H1 (cell line): ENCODE data around the gene PLTP. TPM values are rescaled to one million over a fixed set of nuclear protein-coding genes. Genes with fewer than 3 reads are reported as not detected.

Experiments used
- CTCF ChIA-PET: fragments of 300-600 bp; sonication (Branson Sonifier 250); formaldehyde crosslinking; loops from one replicate; lab custom pipeline; 2021; ENCODE audit not compliant: partially characterized antibody; lab: Charles Lee
- POLR2A ChIA-PET: fragments of 300-600 bp; sonication (Branson Sonifier 250); formaldehyde crosslinking; loops from one replicate; lab custom pipeline; 2021; ENCODE audit warnings: inconsistent platforms; ENCODE audit not compliant: partially characterized antibody; lab: Charles Lee
- DNase-seq, 2 experiments: peaks; one replicate each; pipeline versions ENCODE4 v3.0.0 to v3.0.0-alpha.2; 2010 to 2022; ENCODE audit warnings: low spot score in 2 of 2, low read depth in 1 of 2, mixed read lengths in 1 of 2
- FAIRE-seq: peaks from 2 replicates; lab custom pipeline; 2011; peaks lifted over from hg19 to GRCh38; lab: Jason Lieb, UNC
- H2AFZ ChIP-seq: 2 replicates; pipeline ENCODE4 v1.8.1; 2012; ENCODE audit warnings: low read length, inconsistent platforms
- H2AK5ac ChIP-seq: 2 replicates; pipeline ENCODE4 v1.6.1; 2013; ENCODE audit warnings: low read depth, low read length
- H2BK120ac ChIP-seq: replicated peaks from 2 replicates; pipeline ENCODE3; 2013; ENCODE audit warnings: low read depth, low read length, inconsistent platforms
- H2BK12ac ChIP-seq: 2 replicates; pipeline ENCODE4 v1.6.1; 2013; ENCODE audit warnings: low read depth, low read length
- H2BK15ac ChIP-seq: 2 replicates; pipeline ENCODE4 v1.6.1; 2013; ENCODE audit warnings: low read length
- H2BK20ac ChIP-seq: 2 replicates; pipeline ENCODE4 v1.6.1; 2013; ENCODE audit warnings: low read length
- H2BK5ac ChIP-seq: 2 replicates; pipeline ENCODE4 v1.6.1; 2013; ENCODE audit warnings: low read depth, low read length
- H3K14ac ChIP-seq: 2 replicates; pipeline ENCODE4 v1.6.1; 2013; ENCODE audit warnings: inconsistent platforms; ENCODE audit not compliant: insufficient read length
- H3K18ac ChIP-seq: 2 replicates; pipeline ENCODE4 v1.6.1; 2013; ENCODE audit warnings: low read length; ENCODE audit errors: extremely low read depth
- H3K23ac ChIP-seq: 2 replicates; pipeline ENCODE4 v1.6.1; 2013; ENCODE audit warnings: inconsistent platforms; ENCODE audit not compliant: insufficient read length
- H3K23me2 ChIP-seq: 2 replicates; pipeline ENCODE4 v1.6.1; 2013; ENCODE audit warnings: low read depth, low read length
- H3K27ac ChIP-seq: 2 replicates; pipeline ENCODE4 v1.6.1; 2011; ENCODE audit warnings: low read depth, low read length, inconsistent platforms
- H3K27me3 ChIP-seq, 4 experiments: replicated peaks in 1 of 4; 1 replicate in 1 of 4; 2 replicates in 3 of 4; pipeline versions ENCODE4 v1.6.1 to v1.8.1; 2011 to 2013; ENCODE audit warnings: low read length in 3 of 4, mild to moderate bottlenecking in 3 of 4, inconsistent platforms in 2 of 4, mixed read lengths in 2 of 4, moderate library complexity in 1 of 4; ENCODE audit not compliant: control insufficient read depth in 3 of 4, insufficient read depth in 3 of 4; ENCODE audit errors: extremely low read depth in 1 of 4
- H3K36me3 ChIP-seq, 4 experiments: 2 replicates each; pipeline versions ENCODE4 v1.6.1 to v1.8.1; 2011 to 2013; ENCODE audit warnings: mild to moderate bottlenecking in 4 of 4, low read length in 3 of 4, moderate library complexity in 2 of 4, control low read depth in 1 of 4, inconsistent platforms in 1 of 4; ENCODE audit not compliant: insufficient read depth in 4 of 4, control insufficient read depth in 2 of 4
- H3K4ac ChIP-seq: replicated peaks from 2 replicates; pipeline ENCODE3; 2013; ENCODE audit warnings: low read length, low read depth, mixed read lengths, inconsistent platforms; ENCODE audit not compliant: insufficient read length
- H3K4me1 ChIP-seq, 4 experiments: replicated peaks in 1 of 4; 1 replicate in 1 of 4; 2 replicates in 3 of 4; pipeline versions ENCODE4 v1.6.1 to v1.8.1; 2011 to 2013; ENCODE audit warnings: low read length in 3 of 4, inconsistent platforms in 2 of 4, mixed read lengths in 1 of 4; ENCODE audit not compliant: insufficient read depth in 4 of 4, control insufficient read depth in 3 of 4
- H3K4me2 ChIP-seq, 2 experiments: 2 replicates each; pipeline versions ENCODE4 v1.6.1 to v1.8.1; 2011 to 2013; ENCODE audit warnings: low read depth in 2 of 2, low read length in 2 of 2, control low read depth in 1 of 2, inconsistent platforms in 1 of 2, mild to moderate bottlenecking in 1 of 2; ENCODE audit not compliant: insufficient read depth in 1 of 2
- H3K4me3 ChIP-seq, 4 experiments: fragments of 200-600, 300-600 bp in 1 of 4; sonication (generic), shearing (Covaris generic), sonication (Bioruptor Twin) in 1 of 4; 2 replicates each; pipeline versions ENCODE4 v1.5.1 to v1.8.1; 2011 to 2016; ENCODE audit warnings: low read length in 4 of 4, low read depth in 3 of 4, control low read depth in 2 of 4, inconsistent platforms in 2 of 4, mild to moderate bottlenecking in 2 of 4, mixed read lengths in 1 of 4, moderate library complexity in 1 of 4; ENCODE audit not compliant: insufficient read depth in 2 of 4; ENCODE audit errors: extremely low read depth in 1 of 4
- H3K56ac ChIP-seq: replicated peaks from 2 replicates; pipeline ENCODE3; 2013; ENCODE audit warnings: low read depth, mild to moderate bottlenecking, mixed read lengths, low read length, inconsistent platforms; ENCODE audit not compliant: insufficient read length
- H3K79me1 ChIP-seq: 2 replicates; pipeline ENCODE4 v1.6.1; 2013; ENCODE audit warnings: low read depth, low read length, control low read depth
- H3K79me2 ChIP-seq, 2 experiments: 2 replicates each; pipeline versions ENCODE4 v1.6.1 to v1.8.1; 2012 to 2013; ENCODE audit warnings: low read length in 2 of 2, mild to moderate bottlenecking in 2 of 2, inconsistent platforms in 1 of 2; ENCODE audit not compliant: insufficient read depth in 2 of 2, control insufficient read depth in 1 of 2
- H3K9ac ChIP-seq, 4 experiments: replicated peaks in 1 of 4; 1 replicate in 1 of 4; 2 replicates in 3 of 4; pipeline versions ENCODE4 v1.6.1 to v1.8.1; 2011 to 2013; ENCODE audit warnings: low read depth in 3 of 4, low read length in 3 of 4, control low read depth in 2 of 4, mild to moderate bottlenecking in 2 of 4, moderate library complexity in 2 of 4, inconsistent platforms in 1 of 4; ENCODE audit errors: extremely low read depth in 1 of 4
- H3K9me3 ChIP-seq, 2 experiments: 2 replicates each; pipeline versions ENCODE4 v1.6.1 to v1.8.1; 2012 to 2013; ENCODE audit warnings: mild to moderate bottlenecking in 2 of 2, moderate library complexity in 2 of 2, control low read depth in 1 of 2, inconsistent platforms in 1 of 2, low read depth in 1 of 2, low read length in 1 of 2, mixed read lengths in 1 of 2; ENCODE audit not compliant: insufficient read depth in 2 of 2
- H4K20me1 ChIP-seq, 2 experiments: replicated peaks in 1 of 2; 2 replicates each; pipeline versions ENCODE3 to v1.8.1; 2011 to 2013; ENCODE audit warnings: inconsistent platforms in 2 of 2, low read length in 2 of 2, mild to moderate bottlenecking in 1 of 2; ENCODE audit not compliant: insufficient read depth in 2 of 2, control insufficient read depth in 1 of 2
- H4K5ac ChIP-seq: 2 replicates; pipeline ENCODE4 v1.6.1; 2013; ENCODE audit warnings: low read length, low read depth, mixed read lengths, inconsistent platforms; ENCODE audit not compliant: insufficient read length
- H4K8ac ChIP-seq: 2 replicates; pipeline ENCODE4 v1.8.0; 2013; ENCODE audit warnings: mild to moderate bottlenecking, moderate library complexity, low read length, inconsistent platforms; ENCODE audit not compliant: insufficient read depth; ENCODE audit errors: extremely low read depth
- H4K91ac ChIP-seq: replicated peaks from 2 replicates; pipeline ENCODE3; 2013; ENCODE audit warnings: low read length, mixed read lengths, inconsistent platforms; ENCODE audit not compliant: insufficient read length
- ASH2L ChIP-seq: fragments of 200-600, 300-600 bp; sonication (generic); IDR thresholded peaks from one replicate; pipeline ENCODE4 v1.7.1; 2017; ENCODE audit warnings: low read length
- ATF3 ChIP-seq: IDR thresholded peaks from 2 replicates; pipeline ENCODE4 v1.6.1; 2011; ENCODE audit warnings: low read depth, mild to moderate bottlenecking, low read length; ENCODE audit not compliant: insufficient read depth
- BACH1 ChIP-seq: IDR thresholded peaks from 2 replicates; pipeline ENCODE4 v1.6.1; 2012; ENCODE audit warnings: low read length, improper control_type of control experiment
- CHD2 ChIP-seq: IDR thresholded peaks from 2 replicates; pipeline ENCODE4 v1.6.1; 2012; ENCODE audit warnings: low read length, improper control_type of control experiment
- EGR1 ChIP-seq: IDR thresholded peaks from 2 replicates; pipeline ENCODE4 v1.6.1; 2011; ENCODE audit warnings: low read depth, low read length, borderline replicate concordance
- EZH2 ChIP-seq: fragments of 200-600 bp; sonication (generic); IDR thresholded peaks from 2 replicates; pipeline ENCODE4 v1.7.1; 2012; ENCODE audit warnings: low read depth, mild to moderate bottlenecking, moderate library complexity, low read length, inconsistent platforms; ENCODE audit not compliant: severe bottlenecking
- KDM5A ChIP-seq: fragments of 200-600 bp; IDR thresholded peaks from 2 replicates; pipeline ENCODE4 v1.7.1; 2012; ENCODE audit warnings: mild to moderate bottlenecking, low read length, inconsistent platforms, mixed read lengths
- MAFK ChIP-seq: IDR thresholded peaks from 2 replicates; pipeline ENCODE4 v1.6.1; 2012; ENCODE audit warnings: low read depth, mild to moderate bottlenecking, improper control_type of control experiment, low read length
- MAX ChIP-seq: IDR thresholded peaks from 2 replicates; pipeline ENCODE4 v1.6.1; 2012; ENCODE audit warnings: inconsistent platforms
- NANOG ChIP-seq: IDR thresholded peaks from 2 replicates; pipeline ENCODE4 v1.6.1; 2011; ENCODE audit warnings: low read length, low read depth, mild to moderate bottlenecking, inconsistent platforms; ENCODE audit not compliant: insufficient read depth, poor library complexity, severe bottlenecking
- RAD21 ChIP-seq, 2 experiments: IDR thresholded peaks in 1 of 2; conservative IDR thresholded peaks in 1 of 2; 2 replicates each; pipeline ENCODE4 v1.6.1; 2011; ENCODE audit warnings: low read depth in 2 of 2, low read length in 2 of 2, improper control_type of control experiment in 1 of 2, inconsistent platforms in 1 of 2, mild to moderate bottlenecking in 1 of 2, moderate library complexity in 1 of 2
- RNF2 ChIP-seq: fragments of 200-900, 300-1000 bp; sonication (generic); IDR thresholded peaks from 2 replicates; pipeline ENCODE4 v1.7.1; 2016; ENCODE audit warnings: borderline replicate concordance, low read depth, mild to moderate bottlenecking, antibody characterized with exemption, low read length; ENCODE audit not compliant: poor library complexity, severe bottlenecking; ENCODE audit errors: missing control alignments
- WGBS, 2 experiments: shearing (Covaris generic) in 1 of 2; methylation state at CpG; one replicate each; pipeline versions ENCODE4 v1.1.6 to v1.1.7; 2013 to 2015; ENCODE audit warnings: low lambda C conversion rate in 2 of 2, mixed read lengths in 2 of 2, inconsistent platforms in 1 of 2, low coverage in 1 of 2, missing lambda C conversion rate in 1 of 2; ENCODE audit not compliant: insufficient replicate concordance in 2 of 2, insufficient coverage in 1 of 2, insufficient read length in 1 of 2; ENCODE audit errors: extremely low coverage in 1 of 2, missing lambda C conversion rate in 1 of 2; 5-methylcytosine and 5-hydroxymethylcytosine counted together
- polyA plus RNA-seq, 7 experiments: library from polyadenylated mRNA; depleted of rRNA in 3 of 7; stranded (reverse) in 5 of 7; unstranded in 2 of 7; fragments of >200 nt in 5 of 7; fragments of 200-250 nt in 2 of 7; gene quantifications; 1 replicate in 5 of 7; 2 replicates in 1 of 7; 4 replicates in 1 of 7; pipeline versions ENCODE4 v1.2.1 to v1.2.3, GENCODE V29; 2011 to 2013; ENCODE audit warnings: missing spikeins in 2 of 7, mixed read lengths in 2 of 7
- total RNA-seq: library from RNA; stranded (reverse); fragmentation: NEBNext Ultra II Directional; extraction: Animal tissue kit (Norgen Biotek cat#: 25700); gene quantifications from 2 replicates; pipeline ENCODE4 v1.2.1, GENCODE V29; 2021

Gene PLTP
- total and polyA plus RNA-seq, 2 of the 8 experiments (the other 6 are each of a cell fraction or from before 2014, with no cell fraction given), result 120 to 194 TPM

GRCh38 chr20:45940469-45940868 lies 28.5 kb upstream of the PLTP start:
- H3K18ac ChIP-seq, result no peak overlapping the region
- no peak overlapping the region for H2BK12ac ChIP-seq
- H3K4me1 ChIP-seq, result peaks cover 0 to 25% (median 9%) of the 10 kb centered on the region in 4 experiments; a peak in 6 of 7 replicates
- no peak overlapping the region for H2AK5ac ChIP-seq
- no peaks in the 10 kb centered on the region; a peak in 1 of 7 replicates for H3K27me3 ChIP-seq
- H2BK20ac ChIP-seq, result no peak overlapping the region
- H3K4ac ChIP-seq, result no peak overlapping the region
- peaks cover 26 to 62% (median 54%) of the 10 kb centered on the region in 4 experiments for H3K36me3 ChIP-seq
- no peak overlapping the region for H4K8ac ChIP-seq
- H3K9ac ChIP-seq, result no peak overlapping the region
- H3K4me2 ChIP-seq, result no peak overlapping the region
- no peak overlapping the region for H2BK15ac ChIP-seq
- H4K20me1 ChIP-seq, result peaks cover 2 to 6% of the 10 kb centered on the region in 2 experiments
- ChIA-PET CTCF (interaction anchor here (2.7 kb wide), 1 partner anchor 9 kb away, joined by 11 read pairs; no protein-coding TSS in a partner anchor), POLR2A (interaction anchor here (1.0 to 18.4 kb wide), 6 partner anchors 9 to 48 kb away, joined by 3 to 283 read pairs (median 17); partner anchors contain the start of genes CTSA, NEURL2 and PLTP)
- H3K23ac ChIP-seq, result no peak overlapping the region
- H3K4me3 ChIP-seq, result no peak overlapping the region
- H3K27ac ChIP-seq, result no peak overlapping the region
- no peak for DNase-seq
- peaks cover 0 to 16% of the 10 kb centered on the region in 2 experiments; a peak in 2 of 4 replicates for H3K79me2 ChIP-seq
- no peak overlapping the region for H3K56ac ChIP-seq
- no peaks in the 10 kb centered on the region; the same call in 1 of the 2 replicates for H3K79me1 ChIP-seq
- H3K23me2 ChIP-seq, result no peaks in the 10 kb centered on the region
- 96% methylated on average over 13 of the region's 13 CpGs; no CpG with 5 or more reads in 1 of the 2 experiments for WGBS, 2 experiments
- no peak overlapping the region for H4K5ac ChIP-seq
- H3K14ac ChIP-seq, result no peak overlapping the region
- no peak for FAIRE-seq
- H2AFZ ChIP-seq, result no peak overlapping the region
- H2BK5ac ChIP-seq, result no peak overlapping the region
- no peaks in the 10 kb centered on the region for H3K9me3 ChIP-seq
- no peak overlapping the region for H4K91ac ChIP-seq
- H2BK120ac ChIP-seq, result no peak overlapping the region
- TF ChIP-seq EZH2 (no peak), MAX (no peak), RAD21 (IDR thresholded peaks at IDR 0.05 in 1 of 2, conservative IDR thresholded peaks at IDR 0.05 in 1 of 2; ENCODE audit: low read depth in 2 of 2, low read length in 2 of 2) (no peak), CHD2 (no peak), BACH1 (no peak), NANOG (no peak), EGR1 (no peak), ATF3 (no peak), KDM5A (no peak), MAFK (no peak), RNF2 (no peak), ASH2L (no peak)
